H1 (cell line): Measurements from ENCODE around the gene DYNC1I2. TPM values are rescaled to one million over a fixed set of nuclear protein-coding genes. Genes with fewer than 3 reads are reported as not detected.

Experiments
- CEBPB ChIP-seq: IDR thresholded peaks from 2 replicates; pipeline ENCODE4 v1.6.1; 2012; ENCODE audit warnings: low read depth, low read length
- GABPA ChIP-seq: IDR thresholded peaks from 2 replicates; pipeline ENCODE4 v1.6.1; 2011; ENCODE audit warnings: mild to moderate bottlenecking, low read length, moderate library complexity, borderline replicate concordance; ENCODE audit not compliant: insufficient read depth
- RBBP5 ChIP-seq: IDR thresholded peaks from 2 replicates; pipeline ENCODE4 v1.7.1; 2012; ENCODE audit warnings: low read depth, mild to moderate bottlenecking, inconsistent platforms, low read length, moderate library complexity, borderline replicate concordance
- SIN3A ChIP-seq, 2 experiments: IDR thresholded peaks in 1 of 2; conservative IDR thresholded peaks in 1 of 2; 2 replicates each; pipeline ENCODE4 v1.6.1; 2011 to 2012; ENCODE audit warnings: low read length in 2 of 2, improper control_type of control experiment in 1 of 2, low read depth in 1 of 2, mild to moderate bottlenecking in 1 of 2
- SP1 ChIP-seq: IDR thresholded peaks from 2 replicates; pipeline ENCODE4 v1.6.1; 2011; ENCODE audit warnings: low read depth, low read length
- polyA plus RNA-seq, 7 experiments: library from polyadenylated mRNA; depleted of rRNA in 3 of 7; stranded (reverse) in 5 of 7; unstranded in 2 of 7; fragments of >200 nt in 5 of 7; fragments of 200-250 nt in 2 of 7; gene quantifications; 1 replicate in 5 of 7; 2 replicates in 1 of 7; 4 replicates in 1 of 7; pipeline versions ENCODE4 v1.2.1 to v1.2.3, GENCODE V29; 2011 to 2013; ENCODE audit warnings: missing spikeins in 2 of 7, mixed read lengths in 2 of 7
- total RNA-seq: library from RNA; stranded (reverse); fragmentation: NEBNext Ultra II Directional; extraction: Animal tissue kit (Norgen Biotek cat#: 25700); gene quantifications from 2 replicates; pipeline ENCODE4 v1.2.1, GENCODE V29; 2021

DYNC1I2 gene
- total and polyA plus RNA-seq, 2 of the 8 experiments (the other 6 are each of a cell fraction or from before 2014, with no cell fraction given), result 67.3 to 68.1 TPM

DNA sequence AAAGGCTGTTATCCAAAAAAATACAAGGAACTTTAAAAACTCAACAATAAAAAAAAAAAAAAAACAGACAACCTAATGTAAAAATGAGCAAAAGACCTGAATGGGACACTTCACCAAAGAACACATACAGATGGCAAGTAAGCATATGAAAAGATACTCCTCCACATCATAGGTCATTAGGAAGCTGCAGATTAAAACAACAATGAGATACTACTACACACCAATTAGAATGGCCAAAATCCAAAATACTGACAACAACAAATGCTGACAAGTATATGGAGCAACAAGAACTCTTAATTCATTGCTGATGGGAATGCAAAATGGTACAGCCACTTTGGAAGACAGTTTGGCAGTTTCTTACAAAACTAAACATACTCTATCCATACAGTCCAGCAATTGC lies 84.2 kb downstream of the DYNC1I2 start (continued):
- TF ChIP-seq SIN3A (conservative IDR thresholded peaks at IDR 0.05 in 1 of 2, IDR thresholded peaks at IDR 0.05 in 1 of 2; ENCODE audit: low read depth in 1 of 2, low read length in 2 of 2) (no peak), RBBP5 (no peak), CEBPB (no peak), SP1 (no peak), GABPA (no peak)
